GM18507 (cell line): Measurements from ENCODE around the gene THBS3.
"Not testable (repeated sequence)": the region's sequence is repeated elsewhere in the genome, so short reads cannot be mapped to it uniquely, and the experiment has no call there.

Source experiments
- DNase-seq: peaks from one replicate; pipeline ENCODE4 v3.0.0; 2011; ENCODE audit warnings: low read depth; ENCODE audit not compliant: insufficient read length; ENCODE audit errors: extremely low spot score
- FAIRE-seq: peaks from 2 replicates; lab custom pipeline; 2011; peaks lifted over from hg19 to GRCh38; lab: Jason Lieb, UNC

The THBS3 gene

DNA sequence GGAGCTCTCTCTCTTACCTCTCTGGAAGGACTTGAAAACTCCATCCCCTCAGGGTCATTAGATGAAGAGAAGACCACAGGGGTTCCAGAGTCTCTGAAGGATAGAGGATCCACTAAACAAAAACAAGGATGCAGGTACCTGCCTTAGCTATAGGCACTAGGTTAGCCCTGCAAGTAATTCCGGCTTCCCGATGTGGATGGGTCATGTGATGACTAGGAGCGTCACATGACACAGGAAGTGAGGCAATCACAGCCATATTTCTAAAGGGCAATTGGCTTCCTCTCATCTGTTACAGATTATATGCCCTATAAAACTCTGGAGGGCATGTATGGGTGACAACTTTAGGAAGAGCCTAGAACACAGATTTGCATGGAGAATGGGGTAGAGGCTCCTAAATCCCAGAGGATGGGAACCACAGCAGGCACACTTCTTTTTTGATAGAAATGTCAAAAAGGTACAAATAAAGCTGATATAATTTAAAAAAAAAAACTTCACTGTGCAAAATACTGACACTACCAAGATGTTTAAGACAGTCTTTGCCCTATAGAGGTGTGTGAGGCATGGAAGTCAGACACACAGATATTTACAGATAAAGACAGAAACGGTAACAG lies 33.5 kb upstream of the THBS3 start:
- no peak for DNase-seq
- peak; percentile 47 for FAIRE-seq

- FAIRE-seq = no peak
- DNase-seq = no peak
Measured at GRCh38 chr1:155236451-155236850, 28.8 kb upstream of the THBS3 start.

DNA sequence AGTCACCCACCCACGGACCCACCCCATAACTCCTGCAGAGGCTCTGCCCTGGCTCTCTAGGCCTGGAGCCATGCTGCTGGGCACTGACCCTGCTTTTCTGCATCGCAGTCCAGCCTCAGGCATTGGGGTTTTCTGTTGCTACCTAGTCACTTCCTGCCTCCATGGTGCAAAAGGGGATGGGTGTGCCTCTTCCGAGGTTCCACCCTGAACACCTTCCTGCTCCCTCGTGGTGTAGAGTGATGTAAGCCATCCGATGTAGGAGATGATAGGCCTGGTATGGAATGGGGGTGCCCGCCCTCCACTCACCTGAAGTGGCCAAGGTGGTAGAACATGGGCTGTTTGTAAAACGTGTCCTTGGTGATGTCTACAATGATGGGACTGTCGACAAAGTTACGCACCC lies 27.7 kb upstream of the THBS3 start:
- not testable (repeated sequence) for FAIRE-seq, DNase-seq

DNA sequence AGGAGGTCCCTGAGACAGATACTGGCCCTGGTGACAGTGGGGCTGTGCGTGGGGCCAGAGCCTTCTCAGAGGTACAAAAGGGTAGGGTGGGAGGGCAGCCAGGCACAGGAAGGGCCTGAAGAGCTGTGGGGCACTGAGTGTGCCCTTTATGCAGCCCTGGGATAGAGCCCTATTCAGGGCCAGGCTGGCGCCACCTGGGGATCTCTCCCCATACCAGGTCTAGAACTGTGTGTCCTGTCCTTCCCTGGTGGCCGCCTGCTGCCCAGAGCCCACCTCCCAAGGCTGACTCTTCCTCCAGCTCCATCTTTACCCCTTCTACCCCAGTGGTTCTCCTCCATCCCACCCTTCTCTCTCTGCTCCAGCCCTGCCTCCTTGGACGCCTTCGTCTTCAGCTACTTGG lies 25.8 kb upstream of the THBS3 start:
- not testable (repeated sequence) for FAIRE-seq, DNase-seq

DNA sequence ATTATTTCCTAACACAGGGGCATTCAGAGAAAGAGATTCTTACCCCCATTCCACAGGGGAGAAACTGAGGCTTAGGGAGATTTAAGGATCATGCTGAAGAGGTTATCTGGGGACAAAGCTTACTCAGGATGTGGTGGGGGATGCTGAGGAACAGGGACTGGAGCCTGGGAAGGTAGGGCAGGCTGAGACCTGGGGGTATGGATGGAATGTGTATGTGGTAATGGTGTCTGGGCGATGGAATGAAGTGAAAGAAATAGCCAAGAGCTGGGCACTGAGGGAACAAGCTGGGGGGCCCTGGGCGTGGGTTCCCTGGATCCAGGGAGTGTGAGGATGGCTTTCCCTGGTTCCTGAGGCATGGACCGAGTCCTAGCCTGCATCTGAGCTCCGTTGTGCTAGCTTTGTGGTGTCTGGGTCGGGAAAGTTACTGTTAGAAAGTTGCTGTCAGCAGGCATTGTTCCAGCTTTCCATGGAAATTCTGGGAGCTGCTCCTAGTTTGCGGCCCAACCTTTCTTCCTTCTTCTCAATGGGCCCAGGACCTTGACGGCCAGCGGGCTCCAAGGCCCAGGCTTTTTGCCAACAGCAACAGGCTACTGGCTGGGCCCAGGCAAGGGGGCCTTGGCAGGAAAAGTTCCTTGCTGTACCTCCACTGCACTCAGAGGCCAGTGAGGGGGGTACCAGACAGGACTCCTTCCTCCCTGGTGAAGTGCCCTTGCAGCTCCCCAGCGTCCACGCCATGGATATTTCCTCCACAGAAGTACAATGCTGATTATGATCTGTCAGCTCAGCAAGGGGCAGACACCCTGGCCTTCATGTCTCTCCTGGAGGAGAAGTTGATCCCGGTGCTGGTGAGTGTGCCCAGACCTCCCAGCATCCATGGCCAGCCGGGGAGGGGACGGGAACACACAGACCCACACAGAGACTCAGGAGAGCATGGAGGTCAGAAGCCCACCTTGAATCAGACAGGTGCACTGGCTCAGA lies 24.6 kb upstream of the THBS3 start:
- DNase-seq, FAIRE-seq: not testable (repeated sequence)

- DNase-seq, FAIRE-seq: not testable (repeated sequence)
Measured at GRCh38 chr1:155231302-155231701, 23.6 kb upstream of the THBS3 start.

DNA sequence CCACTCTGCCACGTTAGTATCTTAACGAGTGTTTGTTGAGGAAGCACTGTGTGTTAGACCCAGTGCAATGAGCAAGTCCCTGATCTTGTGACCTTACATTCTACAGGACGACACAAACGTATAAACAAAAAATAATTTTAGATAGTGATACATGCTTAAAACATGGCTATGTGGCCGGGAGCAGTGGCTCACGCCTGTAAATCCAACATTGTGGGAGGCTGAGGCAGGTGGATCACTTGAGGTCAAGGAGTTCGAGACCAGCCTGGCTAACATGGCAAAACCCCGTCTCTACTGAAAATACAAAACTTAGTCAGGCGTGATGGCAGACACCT lies 20.4 kb upstream of the THBS3 start:
- DNase-seq (no peak), FAIRE-seq (no peak)

- FAIRE-seq (peak; percentile 96), DNase-seq (peak; percentile 99)
Measured at GRCh38 chr1:155227261-155228095, 19.8 kb upstream of the THBS3 start.

- no peak for FAIRE-seq
Measured at GRCh38 chr1:155226910-155227260, 19.2 kb upstream of the THBS3 start.

DNA sequence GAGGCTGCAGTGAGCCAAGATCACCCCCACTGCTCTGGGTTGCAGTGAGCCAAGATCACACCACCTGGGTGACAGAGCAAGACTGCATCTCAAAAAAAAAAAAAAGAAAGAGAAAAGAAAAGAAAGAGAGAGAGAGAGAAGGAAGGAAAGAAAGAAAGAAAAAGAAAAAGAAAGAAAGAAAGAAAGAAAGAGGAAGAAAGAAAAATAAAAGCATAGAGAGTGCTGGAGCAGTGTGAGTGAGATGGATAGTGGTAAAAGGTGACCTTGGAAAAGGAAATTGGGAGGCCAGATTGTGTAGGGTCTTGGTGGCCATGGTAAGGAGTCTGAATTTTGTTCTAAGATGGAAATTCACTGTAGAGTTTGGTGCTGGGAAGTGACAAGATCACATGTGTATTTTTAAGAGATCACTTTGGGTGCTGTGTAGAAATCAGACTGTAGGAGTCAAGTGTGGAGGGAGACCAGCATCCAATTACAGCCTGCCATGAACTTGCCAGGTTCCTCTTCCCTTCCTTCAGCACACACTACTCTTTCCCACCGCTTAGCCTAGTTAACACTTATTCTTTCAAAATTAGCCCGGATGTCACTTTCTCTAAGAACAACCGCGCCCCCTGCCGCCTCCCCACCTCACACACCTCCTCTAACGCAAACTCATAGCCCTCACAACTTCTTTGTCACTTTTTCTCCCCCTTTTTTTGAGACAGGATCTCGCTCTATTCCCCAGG lies 18.7 kb upstream of the THBS3 start:
- DNase-seq (no peak), FAIRE-seq (peak; percentile 78)

More at GRCh38 chr1:155226910-155227260, 19.2 kb upstream of the THBS3 start:
- DNase-seq = no peak

GRCh38 chr1:155225404-155225759 lies 17.7 kb upstream of the THBS3 start:
- DNase-seq, FAIRE-seq: not testable (repeated sequence)

GRCh38 chr1:155223047-155223446 lies 15.3 kb upstream of the THBS3 start:
- no peak for FAIRE-seq

GRCh38 chr1:155220211-155220965 lies 12.7 kb upstream of the THBS3 start:
- FAIRE-seq, DNase-seq: not testable (repeated sequence)

More at GRCh38 chr1:155223047-155223446, 15.3 kb upstream of the THBS3 start:
- no peak for DNase-seq

DNA sequence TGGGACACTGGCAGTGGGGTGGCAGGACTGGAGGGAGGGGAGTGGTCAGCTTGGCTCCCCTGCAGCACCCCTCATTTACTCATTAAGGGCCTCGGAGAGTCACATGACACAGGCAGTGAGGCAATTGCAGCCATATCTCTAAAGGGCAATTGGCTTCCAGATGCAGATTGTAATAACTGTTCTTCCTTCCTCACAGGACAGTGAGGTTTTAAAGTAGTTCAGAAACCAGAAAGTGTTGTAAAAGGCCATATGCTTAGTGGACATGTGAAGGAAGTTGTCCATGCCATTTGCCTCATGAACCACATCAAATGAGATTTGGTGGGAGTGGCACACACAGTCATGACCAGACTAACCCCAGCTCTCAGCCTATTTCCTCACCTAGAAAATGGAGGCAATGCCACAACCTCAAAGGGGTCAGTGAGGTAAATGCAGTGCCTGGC lies 11.9 kb upstream of the THBS3 start:
- no peak for DNase-seq
- FAIRE-seq = no peak

DNA sequence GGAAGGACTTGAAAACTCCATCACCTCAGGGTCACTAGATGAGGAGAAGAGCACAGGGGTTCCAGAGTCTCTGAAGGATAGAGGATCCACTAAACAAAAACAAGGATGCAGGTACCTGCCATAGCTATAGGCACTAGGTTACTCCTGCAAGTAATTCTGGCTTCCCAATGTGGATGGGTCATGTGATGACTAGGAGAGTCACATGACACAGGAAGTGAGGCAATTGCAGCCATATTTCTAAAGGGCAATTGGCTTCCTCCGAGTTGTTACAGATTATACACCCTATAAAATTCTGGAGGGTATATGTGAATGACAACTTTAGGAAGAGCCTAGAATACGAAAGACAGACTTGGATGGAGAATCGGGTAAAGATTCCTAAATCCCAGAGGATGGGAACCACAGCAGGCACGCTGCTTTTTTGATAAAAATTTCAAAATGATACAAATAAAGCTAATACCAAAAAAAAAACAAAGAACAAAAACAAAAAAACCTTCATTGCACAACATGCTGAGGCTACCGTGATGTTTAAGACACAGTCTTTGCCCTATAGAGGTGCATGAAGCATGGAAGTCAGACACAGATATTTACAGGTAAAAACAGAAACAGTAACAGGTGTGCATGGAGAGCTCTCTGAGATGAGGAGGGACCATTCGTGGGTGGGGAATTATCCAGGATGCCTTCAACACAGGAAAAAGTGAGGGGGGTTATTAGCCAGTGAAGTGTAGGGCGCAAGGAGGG lies 11.3 kb upstream of the THBS3 start:
- FAIRE-seq (no peak), DNase-seq (no peak)

DNA sequence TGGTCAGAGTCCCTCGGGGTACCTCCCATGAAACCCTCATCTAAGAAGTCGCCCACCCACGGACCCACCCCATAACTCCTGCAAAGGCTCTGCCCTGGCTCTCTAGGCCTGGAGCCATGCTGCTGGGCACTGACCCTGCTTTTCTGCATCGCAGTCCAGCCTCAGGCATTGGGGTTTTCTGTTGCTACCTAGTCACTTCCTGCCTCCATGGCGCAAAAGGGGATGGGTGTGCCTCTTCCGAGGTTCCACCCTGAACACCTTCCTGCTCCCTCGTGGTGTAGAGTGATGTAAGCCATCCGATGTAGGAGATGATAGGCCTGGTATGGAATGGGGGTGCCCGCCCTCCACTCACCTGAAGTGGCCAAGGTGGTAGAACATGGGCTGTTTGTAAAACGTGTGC lies 7.0 kb upstream of the THBS3 start:
- not testable (repeated sequence) for FAIRE-seq, DNase-seq

GRCh38 chr1:155212051-155212440 lies 4.3 kb upstream of the THBS3 start:
- DNase-seq, FAIRE-seq: not testable (repeated sequence)
